Hepatocyte (in vitro differentiated cells): ENCODE measurements around the gene AFAP1L2. TPM values are rescaled to one million over a fixed set of nuclear protein-coding genes. Genes with fewer than 3 reads are reported as not detected.
"Not testable (repeated sequence)": the region's sequence is repeated elsewhere in the genome, so short reads cannot be mapped to it uniquely, and the experiment has no call there.

Source experiments
- DNase-seq: peaks from one replicate; pipeline ENCODE4 v3.0.0-alpha.2; 2016; ENCODE audit warnings: low spot score
- H2AFZ ChIP-seq: fragments of 200-600 bp; sonication (generic); 2 replicates; pipeline ENCODE4 v1.6.0; 2016; ENCODE audit warnings: antibody characterized with exemption, mild to moderate bottlenecking
- H3K27ac ChIP-seq: fragments of 200-600 bp; sonication (generic); 2 replicates; pipeline ENCODE4 v1.5.1; 2016; ENCODE audit warnings: mild to moderate bottlenecking
- H3K27me3 ChIP-seq: fragments of 200-600 bp; sonication (generic); 2 replicates; pipeline ENCODE4 v1.6.1; 2016
- H3K36me3 ChIP-seq: fragments of 200-600 bp; sonication (generic); replicated peaks from 2 replicates; pipeline ENCODE4 v1.5.1; 2016; ENCODE audit warnings: low read depth; ENCODE audit not compliant: insufficient read depth
- H3K4me1 ChIP-seq: fragments of 200-600 bp; sonication (generic); 2 replicates; pipeline ENCODE4 v1.5.1; 2016; ENCODE audit warnings: mild to moderate bottlenecking, moderate library complexity; ENCODE audit not compliant: insufficient read depth
- H3K4me2 ChIP-seq: fragments of 200-600 bp; sonication (generic); 2 replicates; pipeline ENCODE4 v1.6.0; 2016
- H3K4me3 ChIP-seq: fragments of 200-600 bp; sonication (generic); 2 replicates; pipeline ENCODE4 v1.5.1; 2016; ENCODE audit warnings: mild to moderate bottlenecking
- H3K79me2 ChIP-seq: fragments of 200-600 bp; sonication (generic); 2 replicates; pipeline ENCODE4 v1.6.0; 2017; ENCODE audit warnings: mild to moderate bottlenecking
- H3K9me2 ChIP-seq: fragments of 200-600 bp; sonication (generic); replicated peaks from 2 replicates; pipeline ENCODE4 v1.6.0; 2017; ENCODE audit warnings: mild to moderate bottlenecking; ENCODE audit not compliant: insufficient read depth
- H3K9me3 ChIP-seq: fragments of 200-600 bp; sonication (generic); 2 replicates; pipeline ENCODE4 v1.5.1; 2016; ENCODE audit warnings: low read depth, mild to moderate bottlenecking
- H4K20me1 ChIP-seq: fragments of 200-600 bp; sonication (generic); 2 replicates; pipeline ENCODE4 v1.6.0; 2016; ENCODE audit warnings: mild to moderate bottlenecking; ENCODE audit not compliant: insufficient read depth, poor library complexity, severe bottlenecking
- CTCF ChIP-seq: fragments of 200-600 bp; sonication (generic); IDR thresholded peaks from 2 replicates; pipeline ENCODE4 v1.5.1; 2016; ENCODE audit warnings: antibody characterized with exemption, mild to moderate bottlenecking; ENCODE audit not compliant: poor library complexity
- EZH2 ChIP-seq: fragments of 200-600 bp; sonication (generic); IDR thresholded peaks from 2 replicates; pipeline ENCODE4 v1.6.1; 2016; ENCODE audit warnings: antibody characterized with exemption, mild to moderate bottlenecking, borderline replicate concordance
- EZH2phosphoT487 ChIP-seq: fragments of 200-600 bp; sonication (generic); IDR thresholded peaks from one replicate; pipeline ENCODE4 v1.6.1; 2018; ENCODE audit warnings: antibody characterized with exemption, mild to moderate bottlenecking, low read depth, moderate library complexity; ENCODE audit not compliant: unreplicated experiment, severe bottlenecking
- WGBS: methylation state at CpG from one replicate; pipeline ENCODE4 v1.1.6; 2016; ENCODE audit warnings: low lambda C conversion rate; ENCODE audit errors: missing lambda C conversion rate; 5-methylcytosine and 5-hydroxymethylcytosine counted together
- polyA plus RNA-seq: library from polyadenylated mRNA; unstranded; fragments of >200 nt; fragmentation: Nextera tagmentation; extraction: Ambion mirVana; gene quantifications from 2 replicates; pipeline ENCODE4 v1.2.1, GENCODE V29; 2016
- total RNA-seq: library from RNA; depleted of rRNA; stranded (reverse); fragments of >200 nt; gene quantifications from 2 replicates; pipeline ENCODE4 v1.2.3, GENCODE V29; 2014

The AFAP1L2 gene
- total and polyA plus RNA-seq, 2 experiments from 2014 or later, result 6.1 to 9.6 TPM

DNA sequence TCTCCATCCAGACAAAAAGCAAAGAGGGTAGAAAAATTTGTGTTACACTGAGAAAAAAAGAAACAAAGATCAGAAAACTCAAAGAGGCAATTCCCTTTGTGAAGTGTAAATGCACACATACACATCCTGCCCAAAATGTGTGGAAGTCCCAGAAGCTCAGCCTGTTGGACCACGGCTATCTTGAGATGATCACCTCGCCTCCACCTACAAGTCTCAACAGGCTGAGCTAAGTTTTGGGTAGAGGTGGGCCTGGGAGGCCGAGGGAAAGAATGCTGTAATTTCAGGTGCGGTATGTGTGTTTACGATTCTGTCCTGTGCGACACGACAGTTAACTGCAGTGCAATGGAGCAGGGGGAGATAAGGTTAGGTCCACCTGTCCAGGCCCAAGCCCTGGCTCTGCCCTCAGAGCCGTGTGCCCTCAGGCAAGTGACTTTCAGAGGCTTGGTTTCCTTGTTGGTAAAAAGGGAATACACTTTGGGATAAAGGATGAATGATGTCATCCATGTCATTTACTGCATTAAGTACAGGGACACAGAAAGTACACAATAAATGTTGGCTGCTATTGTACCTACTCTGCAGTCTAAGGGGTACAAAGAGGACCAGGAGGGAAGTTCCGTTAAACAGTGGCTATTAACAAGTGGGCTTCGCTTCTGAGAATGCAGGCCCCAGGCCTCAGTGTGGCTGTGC, 67.3 kb downstream of the AFAP1L2 start:
- H3K79me2 ChIP-seq, result no peaks in the 10 kb centered on the region
- no peaks in the 10 kb centered on the region for H3K9me2 ChIP-seq
- WGBS, result 67% methylated on average over 10 of the region's 10 CpGs
- no peak overlapping the region for H3K27ac ChIP-seq
- H3K9me3 ChIP-seq, result no peaks in the 10 kb centered on the region
- no peaks in the 10 kb centered on the region for H3K36me3 ChIP-seq
- H2AFZ ChIP-seq, result no peak overlapping the region
- no peaks in the 10 kb centered on the region for H3K4me1 ChIP-seq
- no peaks in the 10 kb centered on the region for H3K27me3 ChIP-seq
- no peak for TF ChIP-seq EZH2phosphoT487
- DNase-seq, result no peak
- no peaks in the 10 kb centered on the region for H4K20me1 ChIP-seq
- no peak overlapping the region for H3K4me2 ChIP-seq
- H3K4me3 ChIP-seq, result no peak overlapping the region

DNA sequence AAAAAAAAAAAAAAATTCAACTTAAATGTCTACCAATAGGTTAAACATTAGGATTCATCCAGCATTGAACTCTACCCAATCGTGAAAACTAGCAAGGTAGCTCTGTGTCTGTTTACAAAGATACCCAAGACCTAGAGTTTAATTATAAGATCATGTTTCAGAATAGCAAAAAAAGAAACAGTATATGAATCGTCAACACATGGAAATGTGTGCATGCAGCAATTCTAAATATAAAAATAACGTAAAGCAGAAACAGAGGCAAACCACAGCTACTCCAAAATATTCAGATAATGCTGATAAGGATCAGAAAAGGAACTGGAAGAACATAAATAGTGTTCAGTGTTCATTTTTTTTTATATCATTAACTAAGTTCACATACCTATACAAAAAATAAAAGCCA, 68.7 kb downstream of the AFAP1L2 start:
- no peaks in the 10 kb centered on the region for H3K9me3 ChIP-seq
- no peaks in the 10 kb centered on the region for H3K9me2 ChIP-seq
- DNase-seq, result no peak
- no peak overlapping the region for H2AFZ ChIP-seq
- no peak overlapping the region for H3K4me3 ChIP-seq
- no peaks in the 10 kb centered on the region for H3K79me2 ChIP-seq
- H3K27ac ChIP-seq, result no peak overlapping the region
- no peak for TF ChIP-seq EZH2phosphoT487
- no peak for TF ChIP-seq CTCF
- TF ChIP-seq EZH2, result no peak
- no peak overlapping the region for H3K4me2 ChIP-seq
- no peaks in the 10 kb centered on the region for H4K20me1 ChIP-seq
- WGBS, result 67% methylated on average over 3 of the region's 3 CpGs
- no peaks in the 10 kb centered on the region for H3K36me3 ChIP-seq
- no peaks in the 10 kb centered on the region for H3K27me3 ChIP-seq
- H3K4me1 ChIP-seq, result no peaks in the 10 kb centered on the region

DNA sequence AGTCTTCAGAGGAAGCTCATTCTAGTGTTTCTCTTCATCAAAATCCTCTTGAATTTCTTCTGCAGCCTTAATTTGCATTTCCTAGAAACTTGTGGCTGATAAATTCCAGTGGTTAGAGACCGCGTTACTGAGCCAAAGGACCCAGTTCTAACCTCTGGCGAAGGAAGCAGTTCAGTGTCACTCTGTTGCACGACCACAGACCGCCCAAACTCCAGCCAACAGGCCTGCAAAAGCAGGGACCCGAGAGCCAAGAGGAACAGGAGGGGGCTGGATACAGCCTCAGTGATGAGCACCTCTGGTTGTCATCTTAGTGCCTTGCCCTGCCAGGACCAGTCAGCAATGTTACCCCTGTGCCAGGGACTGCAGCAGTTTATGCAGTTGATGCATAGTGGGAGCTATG, 70.0 kb downstream of the AFAP1L2 start:
- Histone ChIP-seq H3K9me2 (no peaks in the 10 kb centered on the region), H3K9me3 (no peaks in the 10 kb centered on the region), H3K4me3 (no peak overlapping the region), H3K36me3 (no peaks in the 10 kb centered on the region), H4K20me1 (no peaks in the 10 kb centered on the region), H3K4me2 (no peak overlapping the region), H3K4me1 (peaks cover 3% of the 10 kb centered on the region), H3K27me3 (no peaks in the 10 kb centered on the region), H3K79me2 (no peaks in the 10 kb centered on the region), H3K27ac (no peak overlapping the region), H2AFZ (no peak overlapping the region)
- 92% methylated on average over 6 of the region's 6 CpGs for WGBS
- no peak for DNase-seq
- no peak for TF ChIP-seq EZH2phosphoT487
- TF ChIP-seq EZH2, result no peak
- no peak for TF ChIP-seq CTCF

GRCh38 chr10:114333441-114333840, 70.9 kb downstream of the AFAP1L2 start:
- not testable (repeated sequence) for H2AFZ ChIP-seq, DNase-seq, H3K36me3 ChIP-seq, H3K4me2 ChIP-seq, H3K4me3 ChIP-seq, H3K9me2 ChIP-seq, H4K20me1 ChIP-seq, H3K27me3 ChIP-seq, H3K79me2 ChIP-seq, H3K9me3 ChIP-seq, H3K4me1 ChIP-seq, H3K27ac ChIP-seq
- WGBS, result 91% methylated on average over 5 of the region's 5 CpGs
